Keratinocyte (primary cell): ENCODE results near the gene NDUFA11. TPM values are rescaled to one million over a fixed set of nuclear protein-coding genes. Genes with fewer than 3 reads are reported as not detected.

Source experiments
- DNase-seq: peaks from one replicate; pipeline ENCODE4 v3.0.0-alpha.2; 2011; ENCODE audit warnings: low read depth, missing footprints, low spot score
- FAIRE-seq: peaks from 2 replicates; lab custom pipeline; 2011; peaks lifted over from hg19 to GRCh38; lab: Jason Lieb, UNC
- H2AFZ ChIP-seq: 2 replicates; pipeline ENCODE4 v1.6.0; 2012; ENCODE audit warnings: low read length, control low read depth, inconsistent platforms; ENCODE audit not compliant: control insufficient read depth
- H3K27ac ChIP-seq: 2 replicates; pipeline ENCODE4 v1.5.1; 2011; ENCODE audit warnings: low read length; ENCODE audit not compliant: control insufficient read depth, insufficient read depth
- H3K27me3 ChIP-seq: 3 replicates; pipeline ENCODE4 v1.6.0; 2011; ENCODE audit warnings: low read length; ENCODE audit not compliant: control insufficient read depth, insufficient read depth; ENCODE audit errors: extremely low read depth
- H3K36me3 ChIP-seq, 2 experiments: 2 replicates in 1 of 2; 3 replicates in 1 of 2; pipeline ENCODE4 v1.5.1; 2011; ENCODE audit warnings: low read length in 2 of 2, mild to moderate bottlenecking in 1 of 2; ENCODE audit not compliant: control insufficient read depth in 2 of 2, insufficient read depth in 2 of 2; ENCODE audit errors: extremely low read depth in 1 of 2
- H3K4me1 ChIP-seq: 3 replicates; pipeline ENCODE4 v1.5.1; 2011; ENCODE audit warnings: low read length; ENCODE audit not compliant: control insufficient read depth, insufficient read depth; ENCODE audit errors: extremely low read depth
- H3K4me2 ChIP-seq: 3 replicates; pipeline ENCODE4 v1.6.0; 2011; ENCODE audit warnings: low read depth, low read length; ENCODE audit not compliant: control insufficient read depth, insufficient read depth; ENCODE audit errors: extremely low read depth
- H3K4me3 ChIP-seq, 3 experiments: fragments of 200-600 bp in 1 of 3; sonication (generic) in 1 of 3; 2 replicates in 2 of 3; 3 replicates in 1 of 3; pipeline ENCODE4 v1.5.1; 2011 to 2016; ENCODE audit warnings: low read length in 3 of 3, mild to moderate bottlenecking in 3 of 3, control low read depth in 2 of 3, inconsistent platforms in 1 of 3, low read depth in 1 of 3, mixed read lengths in 1 of 3, mixed run types in 1 of 3, moderate library complexity in 1 of 3; ENCODE audit not compliant: control insufficient read depth in 2 of 3, insufficient read depth in 2 of 3; ENCODE audit errors: extremely low read depth in 1 of 3
- H3K79me2 ChIP-seq: 2 replicates; pipeline ENCODE4 v1.6.0; 2012; ENCODE audit warnings: low read length; ENCODE audit not compliant: control insufficient read depth, insufficient read depth
- H3K9ac ChIP-seq: 3 replicates; pipeline ENCODE4 v1.6.0; 2011; ENCODE audit warnings: low read length; ENCODE audit not compliant: control insufficient read depth, insufficient read depth; ENCODE audit errors: extremely low read depth
- H3K9me1 ChIP-seq: 3 replicates; pipeline ENCODE4 v1.6.0; 2011; ENCODE audit warnings: low read length; ENCODE audit not compliant: control insufficient read depth, insufficient read depth; ENCODE audit errors: extremely low read depth
- H3K9me3 ChIP-seq: 2 replicates; pipeline ENCODE4 v1.5.1; 2012; ENCODE audit warnings: low read depth, low read length; ENCODE audit not compliant: control insufficient read depth
- H4K20me1 ChIP-seq: 3 replicates; pipeline ENCODE4 v1.6.0; 2011; ENCODE audit warnings: low read length; ENCODE audit not compliant: control insufficient read depth, insufficient read depth; ENCODE audit errors: extremely low read depth
- CTCF ChIP-seq, 3 experiments: IDR thresholded peaks in 1 of 3; conservative IDR thresholded peaks in 1 of 3; optimal IDR thresholded peaks in 1 of 3; 2 replicates in 2 of 3; 3 replicates in 1 of 3; pipeline versions ENCODE3 to v1.5.1; 2011; ENCODE audit warnings: low read length in 3 of 3, mild to moderate bottlenecking in 3 of 3, moderate library complexity in 2 of 3, control low read depth in 1 of 3, inconsistent platforms in 1 of 3; ENCODE audit not compliant: insufficient read depth in 2 of 3; ENCODE audit errors: extremely low read depth in 1 of 3
- EZH2 ChIP-seq: IDR thresholded peaks from one replicate; pipeline ENCODE4 v1.6.1; 2012; ENCODE audit warnings: inconsistent platforms, mild to moderate bottlenecking, low read length, moderate library complexity
- dilution Hi-C: fragments of 300-500 bp; cut with MboI; formaldehyde crosslinking; loops from one replicate; pipeline ENCODE4 v1.7.0; 2020; ENCODE audit warnings: low sequenced_read_pairs; ENCODE audit not compliant: extremely low pct_ligation_motif_present
- polyA plus RNA-seq, 5 experiments: library from polyadenylated mRNA; depleted of rRNA in 3 of 5; stranded (reverse) in 3 of 5; stranded (forward) in 1 of 5; unstranded in 1 of 5; fragments of >200 nt; gene quantifications; 1 replicate in 1 of 5; 2 replicates in 3 of 5; 3 replicates in 1 of 5; pipeline versions ENCODE4 v1.2.1 to v1.2.3, GENCODE V29; 2011 to 2012; ENCODE audit warnings: missing spikeins in 2 of 5, low read depth in 1 of 5, low replicate concordance in 1 of 5

NDUFA11 gene
- polyA plus RNA-seq, 1 donor (not counting 4 experiments of a cell fraction or from before 2014, with no cell fraction given): 122 TPM

- dilution Hi-C loops: no loop called here
- Histone ChIP-seq H2AFZ (peak overlapping the region; percentile 73), H3K27ac (peak overlapping the region; percentile 76)
These were observed 1.7 kb upstream of the NDUFA11 start for GRCh38 chr19:5905114-5905778.

GRCh38 chr19:5904352-5905113 lies 943 bp upstream of the NDUFA11 start, which contains the start of gene VMAC:
TSS of gene VMAC (plus strand) at chr19:5904872. CDS start at chr19:5904891, 19 bp downstream.
- peaks cover 2 to 6% of the 10 kb centered on the region in 2 experiments for H3K36me3 ChIP-seq

More at GRCh38 chr19:5905114-5905778, 1.7 kb upstream of the NDUFA11 start:
- Histone ChIP-seq H3K9me1 (no peaks in the 10 kb centered on the region), H3K4me3 (peak overlapping the region; percentile 73 to 92 (median 90)), H3K36me3 (peaks cover 0 to 6% of the 10 kb centered on the region in 2 experiments), H3K9ac (peak overlapping the region; percentile 86), H3K4me2 (peak overlapping the region; percentile 95), H3K4me1 (peaks cover 10% of the 10 kb centered on the region), H4K20me1 (no peaks in the 10 kb centered on the region), H3K79me2 (peaks cover 29% of the 10 kb centered on the region), H3K27me3 (no peaks in the 10 kb centered on the region), H3K9me3 (no peaks in the 10 kb centered on the region)
- FAIRE-seq: no peak
- TF ChIP-seq EZH2 (no peak), CTCF (optimal IDR thresholded peaks at IDR 0.05 in 1 of 3, IDR thresholded peaks at IDR 0.05 in 1 of 3, conservative IDR thresholded peaks at IDR 0.05 in 1 of 3; ENCODE audit: extremely low read depth in 1 of 3, insufficient read depth in 2 of 3, low read length in 3 of 3) (no peak)
- DNase-seq: no peak

More at GRCh38 chr19:5904352-5905113, 943 bp upstream of the NDUFA11 start, which contains the start of gene VMAC:
- peaks cover 36% of the 10 kb centered on the region for H3K79me2 ChIP-seq
- H3K9me3 ChIP-seq: no peaks in the 10 kb centered on the region
- H3K27me3 ChIP-seq: no peaks in the 10 kb centered on the region
- peaks cover 4% of the 10 kb centered on the region for H3K4me1 ChIP-seq
- H3K9ac ChIP-seq: peak within 1 kb of the TSS; percentile 99
- no peaks in the 10 kb centered on the region for H4K20me1 ChIP-seq
- H2AFZ ChIP-seq: peak within 1 kb of the TSS; percentile 96
- peak within 1 kb of the TSS; percentile 92 to 98 (median 96) for H3K4me3 ChIP-seq
- peak; percentile 100 for DNase-seq
- TF ChIP-seq EZH2 (no peak), CTCF (optimal IDR thresholded peaks at IDR 0.05 in 1 of 3, IDR thresholded peaks at IDR 0.05 in 1 of 3, conservative IDR thresholded peaks at IDR 0.05 in 1 of 3; ENCODE audit: extremely low read depth in 1 of 3, insufficient read depth in 2 of 3, low read length in 3 of 3) (no peak)
- dilution Hi-C loops: no loop called here
- peak within 1 kb of the TSS; percentile 95 for H3K4me2 ChIP-seq
- H3K27ac ChIP-seq: peak within 1 kb of the TSS; percentile 99
- H3K9me1 ChIP-seq: no peaks in the 10 kb centered on the region
- peak; percentile 97 for FAIRE-seq
